H1 (cell line): ENCODE results near the gene MYH13.

Experiments used
- BCL11A ChIP-seq, 2 experiments: IDR thresholded peaks; one replicate each; pipeline ENCODE4 v1.6.1; 2011; ENCODE audit warnings: low read depth in 2 of 2, low read length in 2 of 2, mild to moderate bottlenecking in 2 of 2
- EP300 ChIP-seq, 2 experiments: IDR thresholded peaks; 1 replicate in 1 of 2; 2 replicates in 1 of 2; pipeline ENCODE4 v1.6.1; 2011 to 2012; ENCODE audit warnings: low read depth in 2 of 2, low read length in 2 of 2, mild to moderate bottlenecking in 2 of 2, borderline replicate concordance in 1 of 2, inconsistent platforms in 1 of 2, moderate library complexity in 1 of 2
- EZH2 ChIP-seq: fragments of 200-600 bp; sonication (generic); IDR thresholded peaks from 2 replicates; pipeline ENCODE4 v1.7.1; 2012; ENCODE audit warnings: low read depth, mild to moderate bottlenecking, moderate library complexity, low read length, inconsistent platforms; ENCODE audit not compliant: severe bottlenecking
- JUND ChIP-seq: IDR thresholded peaks from 2 replicates; pipeline ENCODE4 v1.6.1; 2011; ENCODE audit warnings: mild to moderate bottlenecking, improper control_type of control experiment, low read length
- KDM1A ChIP-seq: fragments of 200-600, 300-600 bp; sonication (generic); IDR thresholded peaks from 2 replicates; pipeline ENCODE4 v1.7.1; 2016; ENCODE audit warnings: mild to moderate bottlenecking, low read length, borderline replicate concordance
- POLR2A ChIP-seq, 2 experiments: IDR thresholded peaks; 1 replicate in 1 of 2; 2 replicates in 1 of 2; pipeline ENCODE4 v1.6.1; 2011; ENCODE audit warnings: low read depth in 2 of 2, low read length in 2 of 2, mild to moderate bottlenecking in 2 of 2; ENCODE audit errors: control extremely low read depth in 1 of 2
- POLR2AphosphoS5 ChIP-seq: IDR thresholded peaks from 2 replicates; pipeline ENCODE4 v1.6.1; 2011; ENCODE audit warnings: low read depth, low read length
- RAD21 ChIP-seq, 2 experiments: IDR thresholded peaks in 1 of 2; conservative IDR thresholded peaks in 1 of 2; 2 replicates each; pipeline ENCODE4 v1.6.1; 2011; ENCODE audit warnings: low read depth in 2 of 2, low read length in 2 of 2, improper control_type of control experiment in 1 of 2, inconsistent platforms in 1 of 2, mild to moderate bottlenecking in 1 of 2, moderate library complexity in 1 of 2
- TF ChIP-seq, protein P1 (sequence below), 3 experiments: IDR thresholded peaks; 1 replicate in 2 of 3; 2 replicates in 1 of 3; pipeline versions ENCODE4 v1.5.1 to v1.6.1; 2011; ENCODE audit warnings: low read length in 3 of 3, mild to moderate bottlenecking in 3 of 3, inconsistent platforms in 2 of 3, low read depth in 1 of 3, moderate library complexity in 1 of 3; ENCODE audit not compliant: insufficient read depth in 1 of 3; ENCODE audit errors: control extremely low read depth in 1 of 3
- TF ChIP-seq, protein P2 (sequence below): IDR thresholded peaks from 2 replicates; pipeline ENCODE4 v1.6.1; 2012; ENCODE audit warnings: inconsistent platforms
- TF ChIP-seq, protein P3 (sequence below): IDR thresholded peaks from 2 replicates; pipeline ENCODE4 v1.6.1; 2012; ENCODE audit warnings: inconsistent platforms

DNA sequence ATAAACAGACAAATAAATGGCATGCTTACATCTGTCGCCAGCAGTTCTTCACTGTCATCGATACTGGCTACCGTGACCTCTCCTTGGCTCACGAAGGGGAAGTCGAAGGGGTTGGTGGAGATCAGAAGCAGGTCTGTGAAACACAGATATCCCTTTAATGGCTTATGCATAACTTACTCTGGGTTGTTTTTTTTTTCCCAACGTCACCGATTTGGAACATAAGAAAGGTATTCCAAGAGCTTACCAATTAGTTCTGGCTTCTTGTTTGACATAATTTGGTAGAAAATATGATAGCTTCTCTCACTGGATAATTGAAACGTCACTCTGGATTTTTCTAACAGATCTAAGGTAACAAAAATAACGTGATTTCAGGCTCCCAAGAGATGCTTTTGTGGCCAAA, 18.2 kb downstream of the MYH13 start:
- TF ChIP-seq POLR2A (IDR thresholded peaks at IDR 0.05; ENCODE audit: control extremely low read depth in 1 of 2, low read depth in 2 of 2, low read length in 2 of 2), result no peak
- TF ChIP-seq, protein P1, sequence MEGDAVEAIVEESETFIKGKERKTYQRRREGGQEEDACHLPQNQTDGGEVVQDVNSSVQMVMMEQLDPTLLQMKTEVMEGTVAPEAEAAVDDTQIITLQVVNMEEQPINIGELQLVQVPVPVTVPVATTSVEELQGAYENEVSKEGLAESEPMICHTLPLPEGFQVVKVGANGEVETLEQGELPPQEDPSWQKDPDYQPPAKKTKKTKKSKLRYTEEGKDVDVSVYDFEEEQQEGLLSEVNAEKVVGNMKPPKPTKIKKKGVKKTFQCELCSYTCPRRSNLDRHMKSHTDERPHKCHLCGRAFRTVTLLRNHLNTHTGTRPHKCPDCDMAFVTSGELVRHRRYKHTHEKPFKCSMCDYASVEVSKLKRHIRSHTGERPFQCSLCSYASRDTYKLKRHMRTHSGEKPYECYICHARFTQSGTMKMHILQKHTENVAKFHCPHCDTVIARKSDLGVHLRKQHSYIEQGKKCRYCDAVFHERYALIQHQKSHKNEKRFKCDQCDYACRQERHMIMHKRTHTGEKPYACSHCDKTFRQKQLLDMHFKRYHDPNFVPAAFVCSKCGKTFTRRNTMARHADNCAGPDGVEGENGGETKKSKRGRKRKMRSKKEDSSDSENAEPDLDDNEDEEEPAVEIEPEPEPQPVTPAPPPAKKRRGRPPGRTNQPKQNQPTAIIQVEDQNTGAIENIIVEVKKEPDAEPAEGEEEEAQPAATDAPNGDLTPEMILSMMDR (IDR thresholded peaks at IDR 0.05; ENCODE audit: control extremely low read depth in 1 of 3, insufficient read depth in 1 of 3, low read depth in 1 of 3, low read length in 3 of 3), result no peak
- no peak for TF ChIP-seq JUND
- TF ChIP-seq, protein P2, sequence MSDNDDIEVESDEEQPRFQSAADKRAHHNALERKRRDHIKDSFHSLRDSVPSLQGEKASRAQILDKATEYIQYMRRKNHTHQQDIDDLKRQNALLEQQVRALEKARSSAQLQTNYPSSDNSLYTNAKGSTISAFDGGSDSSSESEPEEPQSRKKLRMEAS, result no peak
- no peak for TF ChIP-seq POLR2AphosphoS5
- no peak for TF ChIP-seq EP300 (IDR thresholded peaks at IDR 0.05; ENCODE audit: borderline replicate concordance in 1 of 2, low read depth in 2 of 2, low read length in 2 of 2)
- no peak for TF ChIP-seq KDM1A
- TF ChIP-seq EZH2, result no peak
- TF ChIP-seq RAD21 (IDR thresholded peaks at IDR 0.05 in 1 of 2, conservative IDR thresholded peaks at IDR 0.05 in 1 of 2; ENCODE audit: low read depth in 2 of 2, low read length in 2 of 2), result no peak
- TF ChIP-seq BCL11A (IDR thresholded peaks at IDR 0.05; ENCODE audit: low read depth in 2 of 2, low read length in 2 of 2), result no peak
- TF ChIP-seq, protein P3, sequence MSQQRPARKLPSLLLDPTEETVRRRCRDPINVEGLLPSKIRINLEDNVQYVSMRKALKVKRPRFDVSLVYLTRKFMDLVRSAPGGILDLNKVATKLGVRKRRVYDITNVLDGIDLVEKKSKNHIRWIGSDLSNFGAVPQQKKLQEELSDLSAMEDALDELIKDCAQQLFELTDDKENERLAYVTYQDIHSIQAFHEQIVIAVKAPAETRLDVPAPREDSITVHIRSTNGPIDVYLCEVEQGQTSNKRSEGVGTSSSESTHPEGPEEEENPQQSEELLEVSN, result no peak
